ENCODE results near the gene ZBED1.

DNA sequence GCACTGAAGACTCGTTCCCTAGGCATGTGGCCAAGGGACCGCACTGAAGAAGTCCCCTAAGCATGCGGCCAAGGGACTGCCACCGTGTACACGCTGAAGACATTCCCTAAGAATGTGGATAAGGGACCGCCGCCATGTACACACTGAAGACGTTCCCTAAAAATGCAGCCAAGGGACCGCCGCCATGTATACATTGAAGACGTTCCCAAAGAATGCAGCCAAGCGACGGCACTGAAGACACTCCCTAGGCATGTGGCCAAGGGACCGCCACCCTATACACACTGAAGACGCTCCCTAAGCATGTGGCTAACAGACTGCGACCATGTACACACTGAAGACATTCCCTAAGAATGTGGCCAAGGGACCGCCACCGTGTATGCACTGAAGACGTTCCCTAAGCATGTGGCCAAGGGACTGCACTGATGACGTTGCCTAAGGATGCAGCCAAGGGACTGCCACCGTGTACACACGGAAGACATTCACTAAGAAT, 31.5 kb downstream of the ZBED1 start:
- no peak for TF ChIP-seq SIN3A (IDR thresholded peaks at IDR 0.05; ENCODE audit: borderline replicate concordance, insufficient read depth, low read length)
- no peak for TF ChIP-seq POLR2AphosphoS5 (IDR thresholded peaks at IDR 0.05; ENCODE audit: low read depth, low read length)
- no peak for TF ChIP-seq TAF1 (IDR thresholded peaks at IDR 0.05; ENCODE audit: borderline replicate concordance, insufficient read depth, low read length)
- TF ChIP-seq, protein P1, sequence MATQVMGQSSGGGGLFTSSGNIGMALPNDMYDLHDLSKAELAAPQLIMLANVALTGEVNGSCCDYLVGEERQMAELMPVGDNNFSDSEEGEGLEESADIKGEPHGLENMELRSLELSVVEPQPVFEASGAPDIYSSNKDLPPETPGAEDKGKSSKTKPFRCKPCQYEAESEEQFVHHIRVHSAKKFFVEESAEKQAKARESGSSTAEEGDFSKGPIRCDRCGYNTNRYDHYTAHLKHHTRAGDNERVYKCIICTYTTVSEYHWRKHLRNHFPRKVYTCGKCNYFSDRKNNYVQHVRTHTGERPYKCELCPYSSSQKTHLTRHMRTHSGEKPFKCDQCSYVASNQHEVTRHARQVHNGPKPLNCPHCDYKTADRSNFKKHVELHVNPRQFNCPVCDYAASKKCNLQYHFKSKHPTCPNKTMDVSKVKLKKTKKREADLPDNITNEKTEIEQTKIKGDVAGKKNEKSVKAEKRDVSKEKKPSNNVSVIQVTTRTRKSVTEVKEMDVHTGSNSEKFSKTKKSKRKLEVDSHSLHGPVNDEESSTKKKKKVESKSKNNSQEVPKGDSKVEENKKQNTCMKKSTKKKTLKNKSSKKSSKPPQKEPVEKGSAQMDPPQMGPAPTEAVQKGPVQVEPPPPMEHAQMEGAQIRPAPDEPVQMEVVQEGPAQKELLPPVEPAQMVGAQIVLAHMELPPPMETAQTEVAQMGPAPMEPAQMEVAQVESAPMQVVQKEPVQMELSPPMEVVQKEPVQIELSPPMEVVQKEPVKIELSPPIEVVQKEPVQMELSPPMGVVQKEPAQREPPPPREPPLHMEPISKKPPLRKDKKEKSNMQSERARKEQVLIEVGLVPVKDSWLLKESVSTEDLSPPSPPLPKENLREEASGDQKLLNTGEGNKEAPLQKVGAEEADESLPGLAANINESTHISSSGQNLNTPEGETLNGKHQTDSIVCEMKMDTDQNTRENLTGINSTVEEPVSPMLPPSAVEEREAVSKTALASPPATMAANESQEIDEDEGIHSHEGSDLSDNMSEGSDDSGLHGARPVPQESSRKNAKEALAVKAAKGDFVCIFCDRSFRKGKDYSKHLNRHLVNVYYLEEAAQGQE (IDR thresholded peaks at IDR 0.05; ENCODE audit: insufficient read depth in 1 of 2, low read depth in 2 of 2, low read length in 2 of 2): no peak
